ENCODE results near the gene AUH. TPM values are rescaled to one million over a fixed set of nuclear protein-coding genes. Genes with fewer than 3 reads are reported as not detected.
A peak's percentile ranks its signal among the peaks of the same experiment; 100 is the strongest.
"Not testable (repeated sequence)": the region's sequence is repeated elsewhere in the genome, so short reads cannot be mapped to it uniquely, and the experiment has no call there.

AUH gene
- total RNA-seq, 1 experiment from 2014 or later, result 16.6 TPM

DNA sequence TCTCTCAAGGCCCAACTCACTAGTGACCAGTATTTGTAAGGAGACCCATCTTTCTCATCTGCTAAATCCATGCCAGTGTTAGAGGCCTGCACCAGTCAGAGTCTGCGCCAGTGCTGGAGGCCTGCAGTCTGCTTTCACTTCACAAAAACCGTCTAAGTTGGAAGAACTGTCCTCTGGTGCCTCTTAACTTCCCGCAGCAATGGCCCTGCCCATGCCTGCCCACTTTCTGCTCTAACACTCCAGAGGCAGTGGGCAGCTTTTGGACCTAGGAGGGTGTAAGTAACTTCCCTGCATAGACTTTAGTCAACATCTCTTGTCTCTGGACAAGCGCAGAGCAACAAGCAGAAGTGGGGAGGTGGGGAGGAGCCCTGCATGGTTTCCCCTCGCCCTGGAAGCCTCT, 152.9 kb downstream of the AUH start:
- DNase-seq (ENCODE audit: low read depth), result no peak

GRCh38 chr9:91208419-91208745, 153.3 kb downstream of the AUH start:
- no peak for DNase-seq (ENCODE audit: low read depth)

DNA sequence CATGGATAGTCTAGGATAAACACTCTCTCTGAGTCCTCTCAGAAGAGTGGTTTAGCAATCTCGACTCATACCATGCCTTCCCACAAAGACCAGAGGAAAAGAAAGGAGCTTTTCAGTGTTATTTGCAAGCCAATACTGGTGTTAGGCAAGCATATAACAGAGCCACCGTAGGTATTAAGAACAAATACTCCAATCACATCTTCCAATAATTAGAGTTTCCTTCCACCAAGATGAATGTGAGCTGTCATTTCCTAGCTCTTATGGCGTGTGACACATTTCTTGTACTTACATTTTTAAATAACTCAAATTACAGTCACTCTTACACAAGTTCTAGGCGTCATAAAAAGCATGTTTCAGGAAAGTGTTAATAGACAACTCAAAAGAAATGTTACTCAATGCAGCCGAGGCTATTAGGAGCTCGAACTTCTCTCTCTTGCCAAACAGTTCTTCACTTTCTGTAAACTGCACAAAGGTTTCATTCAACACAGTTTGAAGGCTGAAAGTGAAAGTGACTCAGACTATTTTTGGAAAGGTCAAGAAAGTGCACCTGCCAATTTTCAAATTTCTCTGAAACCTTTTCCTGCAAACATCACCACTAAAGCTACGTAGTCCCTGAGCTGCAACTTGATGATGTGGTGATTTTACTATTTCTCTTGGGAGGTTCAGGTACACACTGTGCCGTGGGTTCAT, 153.8 kb downstream of the AUH start:
- DNase-seq (ENCODE audit: low read depth), result peak; percentile 58

GRCh38 chr9:91207397-91207728, 154.4 kb downstream of the AUH start:
- DNase-seq (ENCODE audit: low read depth), result no peak

DNA sequence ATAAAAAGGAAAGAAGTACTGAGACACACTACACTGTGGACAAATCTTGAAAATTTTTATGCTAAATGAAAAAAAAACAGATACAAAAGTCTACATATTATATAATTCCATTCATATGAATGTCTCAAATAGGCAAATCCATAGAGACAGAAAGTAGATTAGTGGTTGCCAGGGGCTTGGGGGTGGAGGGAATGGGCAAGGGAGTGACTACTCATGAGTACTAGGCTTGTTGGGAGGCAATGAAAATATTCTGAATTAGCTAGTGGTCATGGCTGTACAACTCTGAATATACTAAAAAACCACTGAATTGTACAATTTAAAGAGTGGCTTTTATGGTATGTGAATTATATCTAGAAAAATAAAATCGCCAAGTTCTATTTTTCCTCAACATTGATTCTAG, 154.9 kb downstream of the AUH start:
- no peak for DNase-seq (ENCODE audit: low read depth)

GRCh38 chr9:91202736-91203283, 158.9 kb downstream of the AUH start:
- DNase-seq (ENCODE audit: low read depth), result no peak

GRCh38 chr9:91200692-91201336, 160.9 kb downstream of the AUH start:
- DNase-seq (ENCODE audit: low read depth), result no peak

DNA sequence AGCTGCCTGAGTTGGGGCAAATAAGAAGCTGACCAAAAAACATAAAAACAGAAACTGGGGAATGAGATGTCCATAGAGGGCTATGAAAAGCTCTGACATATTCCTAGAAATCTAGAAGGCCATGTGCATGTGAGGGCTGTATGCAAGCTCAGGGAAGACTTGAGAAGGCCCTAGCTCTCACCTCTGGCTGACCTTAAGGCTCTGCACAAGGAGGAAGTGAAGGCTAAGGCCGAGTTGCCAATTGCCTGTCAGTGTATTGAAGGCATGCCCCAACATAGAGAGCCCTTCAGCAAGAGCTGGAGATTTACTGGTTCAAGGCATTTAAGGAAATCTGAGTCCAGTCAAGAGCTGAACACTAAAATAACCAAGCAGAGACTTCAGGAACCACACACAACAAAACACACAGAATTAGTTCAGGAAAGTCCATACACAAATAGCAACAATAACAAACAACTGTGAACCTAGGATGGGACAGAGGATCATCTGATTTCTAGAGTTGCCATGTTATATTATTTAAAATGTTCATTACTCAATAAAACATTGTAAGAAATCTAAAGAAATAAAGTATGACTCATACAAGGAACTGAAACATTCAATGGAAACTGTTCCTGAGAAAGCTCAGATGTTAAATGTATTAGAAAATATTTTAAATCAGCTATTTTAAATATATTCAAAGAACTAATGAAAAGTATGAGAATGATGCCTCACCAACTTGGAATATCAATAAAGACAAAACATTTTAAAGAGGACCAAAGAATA, 161.8 kb downstream of the AUH start:
- no peak for DNase-seq (ENCODE audit: low read depth)

DNA sequence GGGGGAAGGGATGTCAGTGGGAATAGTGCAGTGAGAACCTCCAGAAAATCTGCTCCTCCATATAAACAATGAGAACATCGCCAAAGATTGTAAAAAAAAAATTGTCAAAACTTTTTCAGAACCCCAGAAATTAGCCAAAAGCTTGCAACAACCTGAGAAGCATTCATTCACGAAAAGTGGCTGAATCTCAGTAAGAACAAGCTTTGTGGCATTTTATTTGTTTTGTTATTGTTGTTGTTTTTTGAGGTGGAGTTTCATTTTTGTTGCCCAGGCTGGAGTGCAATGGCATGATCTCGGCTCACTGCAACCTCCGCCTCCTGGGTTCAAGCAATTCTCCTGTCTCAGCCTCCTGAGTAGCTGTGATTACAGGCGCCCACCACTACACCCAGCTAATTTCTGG, 162.8 kb downstream of the AUH start:
- DNase-seq (ENCODE audit: low read depth), result not testable (repeated sequence)

DNA sequence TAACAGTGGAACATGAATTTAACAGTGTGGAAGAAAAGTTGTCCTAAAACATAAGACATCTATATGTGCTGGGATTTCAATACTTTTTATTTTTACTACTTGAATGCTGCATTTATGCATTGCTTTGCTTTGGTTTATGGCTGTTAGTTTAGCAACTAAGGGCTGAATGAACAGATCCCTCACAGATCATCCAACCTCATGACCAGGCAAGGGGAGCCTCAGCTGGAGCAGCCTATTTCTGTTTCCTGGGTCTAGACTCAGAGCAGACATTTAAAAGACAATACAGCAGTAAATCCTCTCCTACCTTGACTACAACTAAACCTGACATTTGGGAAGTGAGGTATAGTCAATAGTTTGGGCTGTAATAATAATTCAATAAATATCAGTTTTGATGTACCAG, 163.3 kb downstream of the AUH start:
- no peak for DNase-seq (ENCODE audit: low read depth)

DNA sequence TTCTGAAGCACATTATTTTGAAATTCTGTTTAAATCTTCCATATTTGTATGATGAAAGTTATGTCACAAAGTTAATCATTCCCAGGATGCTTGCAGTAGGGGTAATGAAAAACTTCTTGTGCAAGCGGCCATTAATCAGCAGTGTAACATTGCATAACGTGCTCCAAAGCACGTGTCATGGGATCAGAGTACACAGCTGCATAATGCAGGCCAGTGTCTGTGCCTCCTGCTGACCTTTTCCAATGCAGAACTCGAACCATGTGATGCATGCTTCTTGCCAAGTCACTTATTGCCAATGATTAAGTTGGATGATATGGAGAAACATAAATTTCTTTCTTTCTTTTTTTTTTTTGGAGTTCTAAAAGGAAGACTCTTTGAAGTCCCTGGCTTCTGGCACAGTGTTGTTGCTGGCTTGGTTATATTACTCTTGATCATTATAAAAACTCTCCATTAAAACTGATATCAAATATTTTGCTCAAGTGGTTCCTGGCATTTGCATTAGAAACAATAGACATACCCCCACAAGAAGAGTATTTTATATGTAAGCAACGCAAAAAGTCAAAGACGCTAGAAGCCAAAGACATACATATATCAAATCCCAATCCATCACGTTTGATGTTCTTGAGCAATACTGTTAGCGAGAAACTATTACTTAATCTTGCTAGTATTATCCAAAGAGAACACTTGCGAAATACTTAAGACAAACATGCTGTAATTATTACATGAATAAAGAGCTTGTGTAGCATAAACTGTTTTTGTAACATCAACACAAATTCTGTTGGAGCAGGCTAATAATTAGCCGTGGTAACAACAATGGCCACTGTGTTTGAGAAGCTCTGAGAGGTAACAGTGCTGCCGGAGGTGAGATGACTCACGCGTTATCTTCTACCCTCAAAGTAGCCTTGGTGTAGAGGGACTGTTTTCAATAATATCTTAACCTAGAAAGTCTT, 164.2 kb downstream of the AUH start:
- DNase-seq (ENCODE audit: low read depth), result peak; percentile 90

- no peak for DNase-seq (ENCODE audit: low read depth)
Observed at GRCh38 chr9:91196103-91196950, 165.4 kb downstream of the AUH start.

- DNase-seq (ENCODE audit: low read depth), result no peak
Observed at GRCh38 chr9:91195372-91196012, 166.2 kb downstream of the AUH start.

GRCh38 chr9:91193658-91194391, 167.9 kb downstream of the AUH start:
- peak; percentile 92 for DNase-seq (ENCODE audit: low read depth)

- DNase-seq (ENCODE audit: low read depth), result peak; percentile 99
Observed at GRCh38 chr9:91193087-91193657, 168.5 kb downstream of the AUH start.

GRCh38 chr9:91192381-91193086, 169.2 kb downstream of the AUH start:
- DNase-seq (ENCODE audit: low read depth), result peak; percentile 36

DNA sequence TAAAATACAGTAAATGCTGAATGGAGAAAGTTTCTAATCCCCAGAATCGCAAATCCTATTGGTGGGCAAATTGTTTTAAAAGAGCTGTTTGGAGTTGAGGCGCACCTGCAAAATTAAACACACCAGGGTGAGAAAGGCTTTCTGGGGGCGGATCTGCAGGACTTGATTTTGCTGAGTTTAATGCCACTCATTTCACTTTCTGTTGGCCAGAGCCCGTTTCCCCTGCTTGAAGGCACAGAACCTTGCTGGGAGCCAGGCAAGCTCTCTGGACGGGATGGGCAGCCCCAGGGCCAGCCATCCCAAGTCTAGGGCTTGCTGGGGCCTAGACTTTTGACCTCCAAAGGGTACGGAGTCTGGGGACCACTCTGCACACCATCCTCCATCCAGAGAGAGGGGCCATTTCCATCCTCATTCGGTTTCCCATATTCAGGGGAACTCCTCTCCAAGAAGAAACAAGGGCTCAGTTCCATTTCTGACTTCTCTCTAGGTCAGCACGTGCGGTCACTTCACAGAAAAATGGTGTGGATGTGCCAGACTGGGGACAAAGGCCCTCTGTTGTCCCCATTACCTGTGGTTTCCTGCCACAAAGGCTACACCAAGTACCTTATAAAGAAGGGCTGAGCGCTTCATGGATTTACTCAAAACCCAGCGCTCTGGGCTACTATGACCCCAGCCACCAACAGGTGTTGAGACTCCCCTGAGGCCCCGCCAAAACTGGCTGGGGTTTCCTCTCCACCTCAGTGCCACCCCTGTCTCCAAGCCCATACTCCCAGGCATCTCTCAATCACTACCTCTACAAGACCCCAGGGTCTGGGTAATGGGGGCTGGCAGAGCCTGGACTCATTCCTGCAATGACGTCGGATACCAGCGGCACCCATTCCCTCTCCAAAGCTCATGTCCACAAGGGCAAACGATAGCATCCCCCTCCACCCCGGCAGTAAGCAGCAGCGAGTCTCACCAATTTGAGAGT, 170.0 kb downstream of the AUH start:
- DNase-seq (ENCODE audit: low read depth), result no peak
